GM21619 (cell line): ENCODE data around the gene MACC1.

Experiments used
- ATAC-seq: cut with Tn5 transposase; IDR thresholded peaks from one replicate; pipeline ENCODE4 v1.9.1; 2021; ENCODE audit not compliant: unreplicated experiment

The MACC1 gene

DNA sequence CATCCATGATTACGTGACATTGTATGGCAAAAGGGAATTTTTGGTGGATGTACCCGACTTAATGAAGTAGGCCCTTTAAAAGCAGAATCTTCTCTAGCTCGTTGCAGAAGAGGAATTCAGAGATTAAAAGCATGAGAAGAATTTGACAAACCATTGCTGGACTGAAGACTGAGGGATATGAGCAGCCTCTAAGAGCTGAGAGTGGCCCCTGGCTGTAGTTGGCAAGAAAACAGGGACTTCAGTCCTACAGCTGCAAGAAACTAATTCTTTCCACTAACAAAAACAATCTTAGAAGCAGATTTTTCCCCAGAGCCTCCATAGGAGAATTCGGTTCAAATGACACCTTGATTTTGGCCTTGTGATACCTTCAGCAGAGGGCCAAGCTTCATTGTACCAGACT lies 34.1 kb downstream of the MACC1 start:
- ATAC-seq = no peak

DNA sequence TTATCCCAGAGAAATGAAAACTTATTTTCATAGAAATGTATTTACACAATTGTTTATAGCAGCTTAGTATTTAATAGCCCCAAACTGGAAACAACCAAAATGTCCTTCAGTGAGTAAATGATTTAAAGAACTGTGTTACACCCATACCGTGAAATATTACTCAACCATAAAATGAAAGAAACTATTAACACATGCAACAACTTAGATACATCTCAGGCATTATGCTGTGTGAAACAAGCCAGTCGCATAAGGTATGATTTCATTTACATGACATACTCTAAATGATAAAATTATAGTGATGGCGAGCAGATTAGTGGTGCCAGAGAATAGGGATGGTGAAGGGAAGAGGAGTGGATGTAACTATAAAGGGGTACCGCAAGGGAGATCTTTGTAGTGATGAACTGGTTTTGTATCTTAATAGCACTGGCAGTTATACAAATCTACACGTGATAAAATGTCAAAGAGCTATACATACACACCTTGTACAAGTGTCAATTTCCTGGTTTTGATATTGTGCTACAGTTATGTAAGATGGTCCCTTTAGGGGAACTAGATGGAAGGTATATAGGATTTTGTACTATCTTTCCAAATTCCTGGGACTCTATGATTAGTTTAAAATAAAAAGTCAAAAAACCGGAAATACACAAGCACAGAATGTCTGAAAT lies 40.5 kb downstream of the MACC1 start:
- ATAC-seq = peak; percentile 51

DNA sequence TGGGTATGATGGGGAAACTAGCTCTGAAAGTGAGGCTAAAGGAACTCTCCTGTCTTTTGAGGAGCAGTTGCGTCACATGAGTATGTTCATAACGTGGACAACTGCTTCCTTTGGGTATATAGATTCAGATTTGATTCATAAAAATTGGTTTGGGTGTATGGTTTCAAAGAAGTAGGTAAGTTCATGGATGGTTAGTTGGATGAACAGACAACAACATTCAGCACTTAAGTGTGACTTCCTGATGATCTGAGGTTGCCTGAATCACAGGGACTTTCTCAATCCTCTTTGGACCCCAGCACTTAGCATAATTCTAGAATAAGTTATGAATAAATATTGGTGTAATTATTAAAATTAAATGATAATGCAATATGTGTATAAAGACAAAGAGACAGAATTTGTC lies 43.4 kb downstream of the MACC1 start:
- no peak for ATAC-seq

DNA sequence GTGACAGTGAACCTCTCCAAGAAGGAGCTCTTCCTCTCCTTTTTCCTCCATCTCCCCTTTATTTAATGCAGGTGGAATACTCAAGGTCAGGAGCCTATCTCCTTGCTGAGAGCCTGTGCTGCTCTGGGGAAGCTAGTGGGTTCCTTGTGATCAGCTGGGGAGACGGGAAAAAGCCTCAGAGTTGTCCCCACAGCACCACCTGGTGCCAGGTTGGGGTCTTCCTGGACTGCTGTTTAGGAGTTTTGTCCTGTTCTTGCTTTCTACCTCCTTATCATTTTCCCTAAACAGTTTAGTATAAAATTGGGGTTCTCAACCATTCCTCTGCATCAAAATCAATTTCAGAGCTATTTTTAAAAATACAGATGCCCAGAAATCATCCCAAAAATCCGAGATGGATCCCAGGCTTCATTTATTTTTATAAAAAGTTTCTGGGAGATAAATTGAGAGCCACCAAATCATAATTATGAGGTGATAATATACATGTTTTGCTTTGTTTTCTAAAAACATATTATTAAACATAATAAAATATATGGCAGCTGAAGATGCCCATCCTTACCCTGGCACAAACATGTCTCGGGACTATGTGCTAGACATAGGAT lies 44.3 kb downstream of the MACC1 start:
- ATAC-seq = no peak

DNA sequence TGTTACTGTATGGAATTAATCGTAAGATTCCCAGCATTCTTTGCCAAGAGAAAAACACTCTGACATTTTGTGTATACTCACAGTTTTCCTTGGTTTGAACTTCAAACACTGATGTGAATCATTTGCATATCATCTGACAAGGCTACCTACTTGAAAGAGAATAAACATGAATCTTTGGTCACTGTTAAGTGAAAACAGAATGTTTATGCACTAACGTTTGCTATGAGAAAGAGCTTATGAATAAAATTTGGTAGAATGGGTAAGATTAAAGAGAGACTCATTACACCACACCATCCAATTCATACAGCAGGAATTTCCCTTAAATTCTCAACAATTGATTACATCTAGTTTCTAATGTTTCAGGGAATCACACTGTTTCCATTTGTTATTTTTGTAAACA lies 46.6 kb downstream of the MACC1 start:
- no peak for ATAC-seq

DNA sequence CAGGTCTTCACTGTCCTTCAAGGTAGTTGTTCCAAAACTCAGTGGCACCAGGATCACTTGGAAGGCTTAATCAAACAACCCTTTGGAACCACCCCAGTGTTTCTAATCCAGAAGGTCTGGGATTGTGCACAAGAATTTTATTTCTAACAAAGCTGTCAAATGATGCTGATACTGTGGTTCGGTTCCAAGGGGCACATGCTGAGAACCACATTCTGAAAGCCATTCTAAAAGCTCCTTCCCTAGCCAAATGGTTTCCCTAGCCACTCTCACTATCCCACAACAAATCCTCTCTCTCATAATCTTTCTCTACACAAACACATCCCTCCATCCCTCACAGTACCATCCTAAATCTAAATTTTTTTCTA lies 52.1 kb downstream of the MACC1 start:
- no peak for ATAC-seq

DNA sequence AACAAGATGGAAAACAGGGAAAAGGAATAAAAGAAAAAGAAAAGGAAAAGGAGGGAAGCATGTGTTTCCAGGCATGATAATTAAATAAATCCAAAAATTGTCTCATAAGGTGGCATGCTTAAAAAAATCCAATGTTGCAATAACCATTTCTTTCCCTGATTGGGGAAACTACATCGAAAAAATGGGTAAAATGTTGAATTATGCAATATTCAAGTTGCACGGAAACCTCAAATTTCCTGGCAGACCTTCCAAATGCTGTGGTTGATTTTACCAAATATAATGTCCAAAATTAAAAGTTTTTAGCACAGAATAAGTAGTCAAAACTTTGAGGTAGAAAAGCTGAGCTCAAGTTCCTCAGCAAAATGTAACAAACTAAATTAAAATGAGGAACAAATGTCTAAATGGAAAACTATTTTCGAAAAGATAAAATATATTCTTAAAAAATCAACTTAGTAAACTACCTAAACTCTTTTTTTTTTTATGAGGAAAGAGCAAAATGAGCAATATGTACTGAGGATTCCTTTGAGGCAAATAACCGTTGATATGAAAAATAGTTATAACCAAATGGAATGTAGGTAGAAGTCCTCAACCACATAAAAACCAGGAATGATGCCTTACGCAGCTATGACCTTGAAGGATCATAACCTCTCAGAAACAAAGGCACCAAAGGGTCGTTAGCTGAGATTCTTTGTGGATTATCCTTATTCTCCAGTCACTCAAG lies 52.6 kb downstream of the MACC1 start:
- no peak for ATAC-seq

DNA sequence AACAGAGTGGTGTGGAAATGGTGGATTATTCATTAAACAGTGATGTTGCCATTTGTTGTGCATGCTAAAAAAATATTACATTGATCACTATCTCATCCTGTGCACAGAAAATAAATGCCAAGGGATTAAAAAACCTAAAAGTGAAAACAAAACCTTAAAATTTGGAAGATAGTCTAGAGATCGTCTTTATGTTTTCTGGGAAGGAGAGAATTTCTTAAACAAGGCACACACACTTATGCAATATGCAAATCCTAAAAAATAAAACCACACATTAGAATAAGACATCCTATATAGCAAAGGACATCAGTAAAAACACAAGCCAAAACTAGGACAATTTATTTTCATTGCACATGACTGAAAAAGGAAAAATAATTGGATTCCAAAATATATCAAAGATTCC lies 54.5 kb downstream of the MACC1 start:
- ATAC-seq = no peak

DNA sequence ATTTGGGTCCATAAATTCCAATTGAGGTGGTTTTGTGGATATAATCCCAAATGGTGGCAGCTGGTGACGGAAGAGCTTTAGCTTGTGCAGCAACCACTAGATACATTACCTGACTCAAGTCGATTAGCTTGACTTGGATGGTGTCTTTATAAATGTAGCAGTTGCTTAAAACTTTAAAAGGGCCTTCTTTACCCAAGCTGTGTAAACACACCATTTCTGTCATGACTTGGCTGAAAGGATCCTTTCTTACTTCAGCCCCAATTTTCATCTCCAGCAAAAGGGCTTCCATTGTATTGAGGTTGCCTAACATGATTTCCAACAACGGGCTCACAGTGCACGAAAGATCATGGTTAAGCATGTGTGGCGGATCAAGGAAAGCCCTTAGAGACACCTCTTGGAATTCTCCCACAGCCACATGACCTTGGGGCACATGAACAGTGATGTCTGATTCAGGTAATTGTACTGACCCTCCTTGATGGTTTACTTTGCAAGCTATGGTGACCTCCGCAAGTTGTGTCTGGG lies 57.9 kb downstream of the MACC1 start:
- ATAC-seq = no peak

DNA sequence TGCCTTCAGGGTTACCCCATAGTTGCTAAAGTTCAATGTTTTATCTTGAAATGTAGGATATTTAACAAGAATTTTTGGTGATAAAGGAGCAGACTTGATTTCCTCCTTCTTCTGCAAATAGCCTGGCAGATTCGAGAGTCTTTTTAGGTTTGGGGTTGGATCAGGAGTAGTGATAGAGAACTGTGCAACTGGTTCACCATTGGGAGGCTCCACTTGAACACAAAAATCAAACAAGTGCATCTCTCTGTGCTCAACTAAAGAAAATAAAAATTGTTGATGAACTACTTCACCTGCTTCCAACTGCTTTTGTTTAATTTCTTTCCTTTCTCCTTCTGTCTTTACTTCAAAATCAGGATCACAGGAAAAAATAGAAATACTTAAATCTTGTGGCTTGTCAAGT lies 58.5 kb downstream of the MACC1 start:
- no peak for ATAC-seq

DNA sequence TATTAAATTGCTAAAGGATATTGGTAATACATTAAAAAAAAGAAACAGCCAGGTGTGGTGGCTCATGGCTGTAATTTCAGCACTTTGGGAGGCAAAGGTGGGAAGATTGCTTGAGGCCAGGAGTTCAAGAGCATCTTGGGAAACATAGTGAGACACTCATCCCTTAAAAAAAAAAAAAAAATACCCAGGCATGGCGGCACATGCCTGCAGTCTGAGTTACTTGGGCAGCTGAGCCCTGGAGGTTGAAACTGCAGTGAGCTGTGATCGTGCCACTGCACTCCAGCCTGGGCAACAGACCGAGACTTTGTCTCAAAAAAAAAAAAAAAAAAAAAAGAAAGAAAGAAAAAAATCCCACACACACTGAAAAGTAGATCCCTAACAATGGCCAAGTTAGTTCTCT lies 59.7 kb downstream of the MACC1 start:
- ATAC-seq = no peak

DNA sequence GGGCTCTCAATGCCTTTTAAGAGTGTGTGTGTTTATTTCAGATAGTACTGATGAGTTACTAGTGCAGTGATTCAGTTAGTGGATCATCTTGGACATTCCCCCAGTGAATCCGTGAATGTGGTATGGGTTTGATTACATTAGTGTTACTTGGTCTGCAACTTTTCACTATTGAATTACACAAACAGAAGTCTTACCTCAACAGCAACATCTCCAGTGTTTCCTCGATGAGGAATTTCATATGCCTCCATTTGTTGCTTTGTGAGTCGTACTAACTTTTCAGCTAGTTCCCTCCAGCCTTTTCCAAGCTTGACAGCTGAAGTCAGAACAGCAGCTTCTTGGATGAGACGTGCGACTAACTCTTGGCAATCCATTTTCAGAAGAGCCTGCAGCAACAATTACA lies 63.2 kb downstream of the MACC1 start:
- ATAC-seq = no peak

DNA sequence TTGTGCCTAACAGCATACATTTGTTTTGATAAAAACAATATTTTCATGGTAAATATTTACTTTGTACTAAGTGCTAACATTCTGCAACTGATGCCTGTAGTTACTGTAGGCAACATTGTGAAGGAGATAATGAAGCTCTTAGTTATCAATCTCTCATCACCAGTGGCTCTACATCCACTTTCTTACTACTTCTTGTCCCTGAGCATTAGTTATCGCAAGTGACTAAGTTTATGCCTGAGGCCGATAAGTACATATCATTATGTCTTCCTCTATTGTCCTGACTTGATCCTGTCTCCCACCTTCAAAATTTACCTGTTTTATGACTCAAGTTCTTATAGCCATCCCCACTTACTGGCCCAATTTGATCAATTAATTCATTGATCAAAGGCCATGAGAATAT lies 63.6 kb downstream of the MACC1 start:
- no peak for ATAC-seq

DNA sequence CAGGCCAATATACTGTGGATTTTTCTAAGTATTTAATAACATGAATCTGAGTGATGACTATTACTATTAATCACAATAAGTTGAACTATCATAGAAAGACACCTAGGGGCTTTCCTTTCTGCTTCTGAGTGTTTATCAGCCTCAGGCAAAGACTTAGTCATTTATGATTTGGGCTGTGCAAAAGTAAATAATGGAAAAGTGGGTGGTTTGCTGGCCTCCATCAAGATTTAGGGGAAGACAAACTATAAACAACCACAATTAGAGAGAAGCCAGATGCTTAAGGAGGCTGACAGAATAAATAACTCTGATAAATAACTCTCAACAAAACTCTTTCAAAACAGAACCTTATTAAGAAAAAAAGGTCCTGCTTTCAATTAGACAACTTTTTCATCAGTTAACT lies 64.7 kb downstream of the MACC1 start:
- ATAC-seq = no peak

DNA sequence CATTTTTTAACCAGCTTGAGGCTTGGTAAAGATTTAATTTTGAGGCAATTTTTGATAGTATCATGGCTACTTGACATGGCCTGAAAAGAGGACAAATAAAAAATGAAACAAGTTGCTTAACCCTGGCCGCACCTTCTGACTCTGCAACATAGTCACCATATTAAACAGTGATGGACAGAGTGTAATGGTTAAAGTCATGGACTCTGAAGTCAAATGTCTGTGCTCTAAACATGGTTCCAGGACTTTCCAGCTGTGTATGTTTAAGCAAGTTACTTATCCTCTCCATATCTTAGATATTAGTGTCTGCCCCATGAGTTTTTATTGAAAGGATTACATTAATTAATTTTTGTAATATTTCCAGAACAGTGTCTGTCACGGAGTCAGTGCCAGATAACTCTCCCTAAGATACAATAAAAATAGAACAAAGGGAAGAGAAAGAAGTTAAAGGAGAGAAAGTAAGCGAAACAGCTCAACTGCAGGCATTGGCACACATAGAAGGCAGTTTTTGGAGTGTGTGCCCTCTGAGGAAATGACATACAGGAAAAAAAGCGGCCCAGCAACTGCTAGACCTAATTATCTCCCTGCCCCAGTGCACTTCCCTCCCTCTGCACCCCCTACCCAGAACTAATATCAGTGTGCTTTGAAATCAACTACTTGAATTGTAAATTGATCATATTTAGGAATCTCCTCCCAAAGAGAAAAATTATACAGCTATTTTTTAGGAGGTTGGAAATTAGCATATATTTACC lies 65.3 kb downstream of the MACC1 start:
- no peak for ATAC-seq

DNA sequence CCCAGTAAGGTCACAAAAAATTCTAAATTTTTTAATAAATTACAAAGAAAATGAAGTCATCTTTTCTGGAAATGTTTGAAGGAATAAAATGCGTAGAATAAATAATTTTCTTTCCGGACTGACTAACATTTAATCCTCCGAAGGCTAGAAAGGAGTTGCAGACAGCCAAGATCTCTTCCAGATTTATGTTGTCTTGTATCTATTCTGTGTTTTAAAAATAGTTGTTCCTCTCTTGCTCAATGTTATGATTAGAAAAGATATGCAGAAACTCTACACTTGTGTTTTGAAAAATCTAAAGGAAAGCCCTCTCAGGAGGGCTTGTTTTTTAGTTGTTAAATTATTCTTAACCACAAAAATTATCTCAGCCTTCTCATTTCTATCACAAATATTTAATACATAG lies 70.7 kb downstream of the MACC1 start:
- ATAC-seq = no peak

DNA sequence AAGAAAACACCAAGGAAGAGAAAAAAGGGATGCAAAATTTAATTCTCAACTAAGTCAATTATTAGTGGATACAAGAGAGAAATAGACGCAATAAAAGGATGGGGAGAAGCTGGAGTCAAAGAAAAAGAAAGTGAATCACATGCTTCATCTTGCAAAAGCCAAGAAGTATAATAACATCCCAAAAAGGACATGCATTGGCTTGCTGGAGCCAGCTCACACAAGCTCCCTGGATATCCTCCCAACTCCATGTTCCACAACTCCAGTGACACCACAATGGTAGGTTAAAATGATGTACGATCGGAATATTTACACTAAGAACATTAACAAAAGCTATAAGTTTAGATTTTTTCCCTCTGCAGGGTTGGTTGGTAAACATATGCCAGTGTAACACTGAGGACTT lies 72.4 kb downstream of the MACC1 start:
- ATAC-seq = no peak

DNA sequence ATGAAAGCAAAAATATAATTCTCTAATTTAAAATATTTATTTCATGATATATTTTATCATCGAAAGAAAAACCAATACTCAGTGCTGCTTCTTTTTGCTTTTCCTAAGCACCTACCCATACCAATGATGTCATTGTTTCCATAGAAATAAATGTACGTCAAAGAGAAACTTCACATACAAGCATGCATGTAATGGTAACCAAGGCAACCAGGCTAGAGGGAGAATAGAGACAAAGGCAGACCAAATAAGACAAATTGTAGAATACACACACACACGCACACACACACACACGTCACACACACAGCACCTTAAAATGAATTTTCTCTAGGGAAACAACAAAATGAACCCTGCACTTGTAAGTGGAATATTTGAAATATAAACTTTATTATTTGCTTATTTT lies 75.5 kb downstream of the MACC1 start:
- no peak for ATAC-seq

DNA sequence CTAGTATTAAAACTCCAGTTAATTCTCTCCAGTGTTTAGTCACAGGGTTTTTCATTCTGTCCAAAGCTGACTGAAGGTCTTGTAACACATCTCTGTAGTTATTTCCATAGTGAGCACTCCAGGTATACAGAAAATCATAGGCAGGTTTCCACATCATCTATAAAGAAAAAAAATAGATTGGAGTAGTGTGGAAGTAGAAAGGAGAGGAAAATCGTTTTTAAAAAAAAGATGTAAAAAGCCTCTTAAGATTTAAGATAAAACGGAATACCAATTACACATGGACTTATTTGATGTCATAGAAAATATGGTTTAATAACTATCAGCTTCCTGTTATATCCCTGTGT lies 76.2 kb downstream of the MACC1 start:
- ATAC-seq = no peak

DNA sequence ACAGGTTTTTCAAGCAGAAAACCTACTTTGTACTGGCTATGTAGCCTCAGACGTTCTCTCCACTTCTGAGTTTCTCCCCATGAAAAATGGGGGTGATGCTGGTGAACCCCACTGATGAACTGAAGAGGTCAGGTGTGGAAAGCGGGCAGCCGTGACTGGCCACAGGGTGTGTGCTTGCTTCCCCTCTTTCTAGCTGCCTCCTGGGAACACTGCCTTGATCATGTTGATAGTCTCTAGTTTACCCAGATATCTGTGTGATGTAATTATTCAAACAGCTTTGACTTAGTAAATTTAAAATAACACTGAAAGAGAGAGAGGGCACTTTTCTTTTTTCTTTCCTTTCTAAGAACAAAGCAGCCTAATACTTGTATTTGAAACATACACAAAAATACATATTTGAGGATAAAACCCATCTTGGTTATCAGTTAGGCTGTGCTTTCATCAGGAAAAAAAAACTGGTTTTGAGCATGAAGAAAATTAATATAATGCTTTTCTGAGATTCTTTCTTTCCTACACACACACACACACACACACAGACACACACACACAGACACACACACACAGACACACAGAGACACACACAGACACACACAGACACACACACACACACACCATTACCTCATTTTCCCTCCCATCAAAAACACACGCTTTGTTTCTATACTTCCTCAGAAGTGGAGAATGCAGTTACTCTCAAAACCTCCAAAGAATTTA lies 76.7 kb downstream of the MACC1 start:
- no peak for ATAC-seq

DNA sequence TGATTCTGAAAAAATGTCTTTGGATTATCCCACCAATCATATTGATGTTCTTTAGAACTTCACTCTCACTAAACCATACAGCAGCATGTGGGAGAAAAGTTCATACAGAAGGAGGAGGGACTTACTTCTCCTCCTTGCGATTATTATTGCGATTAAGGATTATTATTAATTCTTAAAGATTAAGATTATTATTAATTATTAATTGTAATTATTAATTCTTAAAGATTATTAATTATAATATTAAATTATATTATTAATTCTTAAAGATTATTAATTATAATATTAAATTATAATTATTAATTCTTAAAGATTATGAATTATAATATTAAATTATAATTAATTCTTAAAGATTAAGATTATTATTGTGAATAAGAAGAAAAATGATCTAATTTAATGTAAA lies 80.5 kb downstream of the MACC1 start:
- no peak for ATAC-seq
